Measurements from ENCODE around the gene NUP188. TPM values are rescaled to one million over a fixed set of nuclear protein-coding genes. Genes with fewer than 3 reads are reported as not detected.
A peak's percentile ranks its signal among the peaks of the same experiment; 100 is the strongest.

The NUP188 gene
- total and polyA plus RNA-seq, 2 of the 13 experiments (the other 11 are each of a cell fraction or from before 2014, with no cell fraction given), result 28.0 to 38.5 TPM

DNA sequence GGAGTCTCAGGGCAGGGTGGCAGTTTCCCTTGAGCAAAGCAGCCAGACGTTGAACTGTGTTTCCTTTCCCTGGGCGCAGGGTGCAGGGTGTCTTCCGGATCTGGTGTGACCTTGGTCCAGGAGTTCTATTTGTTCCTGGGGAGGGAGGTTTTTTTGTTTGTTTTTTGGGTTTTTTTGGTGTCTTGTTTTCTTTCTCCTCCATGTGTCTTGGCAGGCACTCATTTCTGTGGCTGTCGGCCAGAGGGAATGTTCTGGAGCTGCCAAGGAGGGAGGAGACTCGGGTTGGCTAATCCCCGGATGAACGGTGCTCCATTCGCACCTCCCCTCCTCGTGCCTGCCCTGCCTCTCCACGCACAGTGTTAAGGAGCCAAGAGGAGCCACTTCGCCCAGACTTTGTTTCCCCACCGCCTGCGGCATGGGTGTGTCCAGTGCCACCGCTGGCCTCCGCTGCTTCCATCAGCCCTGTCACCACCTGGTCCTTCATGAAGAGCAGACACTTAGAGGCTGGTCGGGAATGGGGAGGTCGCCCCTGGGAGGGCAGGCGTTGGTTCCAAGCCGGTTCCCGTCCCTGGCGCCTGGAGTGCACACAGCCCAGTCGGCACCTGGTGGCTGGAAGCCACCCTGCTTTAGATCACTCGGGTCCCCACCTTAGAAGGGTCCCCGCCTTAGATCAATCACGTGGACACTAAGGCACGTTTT is 30.2 kb upstream of the NUP188 start (continued):
- TF ChIP-seq PRPF4 (IDR thresholded peaks at IDR 0.05; ENCODE audit: low read depth, low read length, poor library complexity, severe bottlenecking) (peak; percentile 23), ZNF530 (CRISPR knock-in tag; IDR thresholded peaks at IDR 0.05; ENCODE audit: low read depth) (no peak), MAFK (conservative IDR thresholded peaks at IDR 0.05 in 1 of 2, IDR thresholded peaks at IDR 0.05 in 1 of 2; ENCODE audit: low read length in 2 of 2) (no peak), ZBTB8A (CRISPR knock-in tag; IDR thresholded peaks at IDR 0.05; ENCODE audit: borderline replicate concordance, low read depth) (no peak), ZNF180 (CRISPR knock-in tag; IDR thresholded peaks at IDR 0.05; ENCODE audit: borderline replicate concordance, low read depth) (no peak), RBAK (CRISPR knock-in tag; IDR thresholded peaks at IDR 0.05) (no peak), MATR3 (CRISPR knock-in tag; IDR thresholded peaks at IDR 0.05) (no peak), SYNCRIP (IDR thresholded peaks at IDR 0.05; ENCODE audit: insufficient read depth, low read depth, low read length) (no peak), ZNF44 (CRISPR knock-in tag; IDR thresholded peaks at IDR 0.05) (no peak), ZFP1 (CRISPR knock-in tag; IDR thresholded peaks at IDR 0.05) (no peak), ZNF124 (CRISPR knock-in tag; IDR thresholded peaks at IDR 0.05) (0 out of 2 replicates have a peak, but pooled peaks have one; percentile 18), ZBTB7A (CRISPR knock-in tag; IDR thresholded peaks at IDR 0.05) (peak; percentile 58; the same call in 1 of the 2 replicates), ZFX (CRISPR knock-in tag; IDR thresholded peaks at IDR 0.05; ENCODE audit: low read depth) (peak; percentile 45; the same call in 1 of the 2 replicates), DPF2 (CRISPR knock-in tag; IDR thresholded peaks at IDR 0.05; ENCODE audit: borderline replicate concordance, low read depth) (peak; percentile 42; the same call in 1 of the 2 replicates), PHF5A (CRISPR knock-in tag; IDR thresholded peaks at IDR 0.05; ENCODE audit: low read depth, unreplicated experiment) (no peak), AGO1 (IDR thresholded peaks at IDR 0.05; ENCODE audit: low read depth, low read length, poor library complexity, severe bottlenecking) (no peak)
- TF ChIP-seq, protein P1, sequence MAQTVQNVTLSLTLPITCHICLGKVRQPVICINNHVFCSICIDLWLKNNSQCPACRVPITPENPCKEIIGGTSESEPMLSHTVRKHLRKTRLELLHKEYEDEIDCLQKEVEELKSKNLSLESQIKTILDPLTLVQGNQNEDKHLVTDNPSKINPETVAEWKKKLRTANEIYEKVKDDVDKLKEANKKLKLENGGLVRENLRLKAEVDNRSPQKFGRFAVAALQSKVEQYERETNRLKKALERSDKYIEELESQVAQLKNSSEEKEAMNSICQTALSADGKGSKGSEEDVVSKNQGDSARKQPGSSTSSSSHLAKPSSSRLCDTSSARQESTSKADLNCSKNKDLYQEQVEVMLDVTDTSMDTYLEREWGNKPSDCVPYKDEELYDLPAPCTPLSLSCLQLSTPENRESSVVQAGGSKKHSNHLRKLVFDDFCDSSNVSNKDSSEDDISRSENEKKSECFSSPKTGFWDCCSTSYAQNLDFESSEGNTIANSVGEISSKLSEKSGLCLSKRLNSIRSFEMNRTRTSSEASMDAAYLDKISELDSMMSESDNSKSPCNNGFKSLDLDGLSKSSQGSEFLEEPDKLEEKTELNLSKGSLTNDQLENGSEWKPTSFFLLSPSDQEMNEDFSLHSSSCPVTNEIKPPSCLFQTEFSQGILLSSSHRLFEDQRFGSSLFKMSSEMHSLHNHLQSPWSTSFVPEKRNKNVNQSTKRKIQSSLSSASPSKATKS (CRISPR knock-in tag; IDR thresholded peaks at IDR 0.05), result no peak
- TF ChIP-seq, protein P2, sequence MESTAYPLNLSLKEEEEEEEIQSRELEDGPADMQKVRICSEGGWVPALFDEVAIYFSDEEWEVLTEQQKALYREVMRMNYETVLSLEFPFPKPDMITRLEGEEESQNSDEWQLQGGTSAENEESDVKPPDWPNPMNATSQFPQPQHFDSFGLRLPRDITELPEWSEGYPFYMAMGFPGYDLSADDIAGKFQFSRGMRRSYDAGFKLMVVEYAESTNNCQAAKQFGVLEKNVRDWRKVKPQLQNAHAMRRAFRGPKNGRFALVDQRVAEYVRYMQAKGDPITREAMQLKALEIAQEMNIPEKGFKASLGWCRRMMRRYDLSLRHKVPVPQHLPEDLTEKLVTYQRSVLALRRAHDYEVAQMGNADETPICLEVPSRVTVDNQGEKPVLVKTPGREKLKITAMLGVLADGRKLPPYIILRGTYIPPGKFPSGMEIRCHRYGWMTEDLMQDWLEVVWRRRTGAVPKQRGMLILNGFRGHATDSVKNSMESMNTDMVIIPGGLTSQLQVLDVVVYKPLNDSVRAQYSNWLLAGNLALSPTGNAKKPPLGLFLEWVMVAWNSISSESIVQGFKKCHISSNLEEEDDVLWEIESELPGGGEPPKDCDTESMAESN (CRISPR knock-in tag; conservative IDR thresholded peaks at IDR 0.05), result 0 out of 2 replicates have a peak, but pooled peaks have one; percentile 34
- TF ChIP-seq, protein P3, sequence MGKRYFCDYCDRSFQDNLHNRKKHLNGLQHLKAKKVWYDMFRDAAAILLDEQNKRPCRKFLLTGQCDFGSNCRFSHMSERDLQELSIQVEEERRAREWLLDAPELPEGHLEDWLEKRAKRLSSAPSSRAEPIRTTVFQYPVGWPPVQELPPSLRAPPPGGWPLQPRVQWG (CRISPR knock-in tag; IDR thresholded peaks at IDR 0.05; ENCODE audit: borderline replicate concordance, low read depth), result no peak
- TF ChIP-seq, protein P4, sequence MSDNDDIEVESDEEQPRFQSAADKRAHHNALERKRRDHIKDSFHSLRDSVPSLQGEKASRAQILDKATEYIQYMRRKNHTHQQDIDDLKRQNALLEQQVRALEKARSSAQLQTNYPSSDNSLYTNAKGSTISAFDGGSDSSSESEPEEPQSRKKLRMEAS (IDR thresholded peaks at IDR 0.05), result peak; percentile 89
- TF ChIP-seq, protein P5, sequence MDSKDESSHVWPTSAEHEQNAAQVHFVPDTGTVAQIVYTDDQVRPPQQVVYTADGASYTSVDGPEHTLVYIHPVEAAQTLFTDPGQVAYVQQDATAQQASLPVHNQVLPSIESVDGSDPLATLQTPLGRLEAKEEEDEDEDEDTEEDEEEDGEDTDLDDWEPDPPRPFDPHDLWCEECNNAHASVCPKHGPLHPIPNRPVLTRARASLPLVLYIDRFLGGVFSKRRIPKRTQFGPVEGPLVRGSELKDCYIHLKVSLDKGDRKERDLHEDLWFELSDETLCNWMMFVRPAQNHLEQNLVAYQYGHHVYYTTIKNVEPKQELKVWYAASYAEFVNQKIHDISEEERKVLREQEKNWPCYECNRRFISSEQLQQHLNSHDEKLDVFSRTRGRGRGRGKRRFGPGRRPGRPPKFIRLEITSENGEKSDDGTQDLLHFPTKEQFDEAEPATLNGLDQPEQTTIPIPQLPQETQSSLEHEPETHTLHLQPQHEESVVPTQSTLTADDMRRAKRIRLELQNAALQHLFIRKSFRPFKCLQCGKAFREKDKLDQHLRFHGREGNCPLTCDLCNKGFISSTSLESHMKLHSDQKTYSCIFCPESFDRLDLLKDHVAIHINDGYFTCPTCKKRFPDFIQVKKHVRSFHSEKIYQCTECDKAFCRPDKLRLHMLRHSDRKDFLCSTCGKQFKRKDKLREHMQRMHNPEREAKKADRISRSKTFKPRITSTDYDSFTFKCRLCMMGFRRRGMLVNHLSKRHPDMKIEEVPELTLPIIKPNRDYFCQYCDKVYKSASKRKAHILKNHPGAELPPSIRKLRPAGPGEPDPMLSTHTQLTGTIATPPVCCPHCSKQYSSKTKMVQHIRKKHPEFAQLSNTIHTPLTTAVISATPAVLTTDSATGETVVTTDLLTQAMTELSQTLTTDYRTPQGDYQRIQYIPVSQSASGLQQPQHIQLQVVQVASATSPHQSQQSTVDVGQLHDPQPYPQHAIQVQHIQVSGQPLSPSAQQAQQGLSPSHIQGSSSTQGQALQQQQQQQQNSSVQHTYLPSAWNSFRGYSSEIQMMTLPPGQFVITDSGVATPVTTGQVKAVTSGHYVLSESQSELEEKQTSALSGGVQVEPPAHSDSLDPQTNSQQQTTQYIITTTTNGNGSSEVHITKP (CRISPR knock-in tag; IDR thresholded peaks at IDR 0.05; ENCODE audit: low read depth), result no peak

All from HepG2 (cell line).